GM19463 (cell line): ENCODE measurements around the gene SLC4A1AP.

ENCODE experiments used
- ATAC-seq: cut with Tn5 transposase; IDR thresholded peaks from one replicate; pipeline ENCODE4 v1.9.1; 2021; ENCODE audit warnings: mild to moderate bottlenecking, moderate library complexity; ENCODE audit not compliant: unreplicated experiment

Gene SLC4A1AP

DNA sequence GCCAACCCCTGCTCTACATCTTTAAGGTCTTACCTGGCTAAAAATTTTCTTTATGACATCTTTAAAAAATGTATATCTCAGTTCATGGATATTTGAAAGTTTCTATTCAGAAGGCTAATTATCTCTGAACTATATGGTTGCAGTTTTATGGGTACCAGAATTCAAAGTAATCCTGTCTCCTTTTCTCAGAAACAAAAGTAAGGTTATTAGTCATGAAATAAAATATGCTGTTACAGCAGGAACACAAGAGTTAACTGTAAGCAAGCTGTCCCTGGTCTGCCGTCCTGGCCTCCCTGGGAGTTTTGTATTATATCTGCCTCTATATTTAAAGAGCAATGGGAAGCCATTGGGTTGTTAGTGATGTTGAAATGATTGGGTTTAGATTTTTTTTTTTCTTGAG, 34.0 kb downstream of the SLC4A1AP start:
- no peak for ATAC-seq

DNA sequence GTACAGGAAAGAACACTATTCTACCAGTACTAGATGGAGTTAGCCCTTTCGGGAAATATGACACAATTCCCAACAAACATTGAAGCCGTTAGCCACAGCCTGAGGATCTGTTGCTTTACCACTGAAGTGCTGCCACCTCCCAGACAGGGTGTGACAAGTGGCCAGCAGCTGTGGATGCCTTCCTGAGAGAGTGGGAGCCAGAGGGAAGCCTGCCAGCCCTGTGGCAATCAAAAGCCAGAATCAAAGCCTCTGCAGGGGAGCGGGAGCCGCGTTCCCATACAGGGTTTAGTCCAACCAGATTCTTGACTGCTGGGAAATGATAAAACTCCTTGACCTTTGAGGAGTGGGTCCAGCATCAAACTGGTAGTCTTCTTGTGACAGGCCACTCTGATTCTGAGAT, 38.0 kb downstream of the SLC4A1AP start:
- ATAC-seq, result no peak

GRCh38 chr2:27702302-27702701, 38.6 kb downstream of the SLC4A1AP start:
- no peak for ATAC-seq

DNA sequence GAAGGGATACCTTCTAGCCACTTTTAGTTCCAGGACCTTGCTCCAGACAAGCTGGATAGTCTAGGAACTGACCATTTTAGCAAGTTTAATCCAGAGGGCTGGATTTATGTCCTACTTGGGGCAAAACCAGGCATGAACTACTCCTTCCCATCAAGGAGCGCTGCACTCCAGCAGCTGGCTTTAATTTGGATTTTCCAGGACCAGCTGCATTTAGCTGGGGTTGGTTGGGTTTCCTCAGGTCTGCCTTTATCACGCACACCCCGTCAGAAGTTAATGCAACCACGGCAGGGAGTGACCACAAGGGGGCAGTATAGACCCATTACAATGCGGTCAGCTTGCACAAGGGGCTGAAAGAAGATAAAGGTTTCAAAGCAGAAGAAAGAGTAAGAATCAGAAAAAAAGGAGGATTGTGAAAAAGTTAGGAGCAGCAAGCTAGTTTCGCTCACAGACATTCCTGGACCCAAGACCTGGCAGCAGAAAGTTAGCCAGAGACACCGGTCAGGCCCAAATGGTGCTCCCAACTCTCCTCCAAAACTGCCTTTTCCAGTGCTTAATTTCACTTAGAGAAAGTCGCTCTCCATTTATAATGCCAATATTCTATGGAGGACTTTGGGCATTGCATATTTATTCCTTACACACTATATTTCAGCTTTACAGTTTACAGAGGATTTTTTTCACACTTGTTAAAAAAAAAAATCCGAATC, 40.1 kb downstream of the SLC4A1AP start:
- ATAC-seq, result no peak

DNA sequence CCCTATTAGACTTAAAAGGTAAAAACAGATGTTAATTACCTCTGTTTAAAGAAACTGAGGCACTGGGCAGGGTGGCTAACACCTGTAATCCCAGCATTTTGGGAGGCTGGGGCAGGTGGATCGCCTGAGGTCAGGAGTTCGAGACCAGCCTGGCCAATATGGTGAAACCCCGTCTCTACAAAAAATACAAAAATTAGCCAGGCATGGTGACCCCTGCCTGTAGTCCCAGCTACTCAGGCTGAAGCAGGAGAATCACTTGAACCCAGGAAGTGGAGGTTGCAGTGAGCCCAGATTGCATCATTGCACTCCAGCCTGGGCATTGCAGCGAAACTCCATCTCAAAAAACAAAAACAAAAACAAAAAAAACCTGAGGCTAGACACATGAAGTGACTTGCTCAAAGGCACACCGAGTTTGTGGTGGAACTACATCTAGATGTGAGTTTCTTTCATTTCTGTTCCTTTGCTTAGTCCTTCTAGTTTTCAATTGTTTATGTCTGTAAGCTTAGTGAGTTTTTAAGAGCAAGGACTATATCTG, 40.7 kb downstream of the SLC4A1AP start:
- ATAC-seq, result no peak

DNA sequence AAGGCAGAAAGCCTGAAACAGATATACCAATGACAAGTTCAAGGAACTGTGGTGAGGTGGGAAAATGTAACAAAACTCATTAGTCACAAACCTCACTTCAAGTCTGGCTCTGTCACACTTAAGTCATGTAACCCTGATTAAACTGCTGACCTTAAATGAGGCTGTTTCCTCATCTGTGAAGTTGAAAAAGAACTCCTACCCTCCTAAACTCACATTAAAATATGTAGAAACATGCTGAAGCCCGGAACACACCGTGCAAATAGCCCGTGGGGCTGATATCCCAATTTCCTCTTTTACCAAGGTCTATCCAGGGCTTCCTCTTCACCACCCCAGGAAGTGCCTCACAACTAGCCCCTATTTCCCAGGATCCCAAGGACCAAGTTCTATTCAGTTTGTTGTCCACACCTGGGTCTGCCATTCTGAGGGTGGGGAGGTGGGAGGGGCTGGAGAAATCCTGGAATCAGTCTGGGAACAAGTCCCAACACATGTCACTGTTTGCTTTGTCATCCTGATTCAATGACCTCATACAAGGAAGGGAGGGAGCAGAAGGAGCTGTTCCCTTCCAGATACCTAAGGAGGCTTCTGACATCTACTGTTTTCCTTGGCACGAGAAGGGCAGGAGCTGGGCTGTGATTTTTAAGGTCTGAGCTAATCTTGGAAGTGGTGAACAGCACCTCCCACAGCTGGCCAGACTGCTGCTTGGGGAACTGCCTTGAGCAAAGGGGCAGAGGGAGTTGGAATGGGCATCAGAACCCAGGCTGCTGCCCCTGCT, 42.3 kb downstream of the SLC4A1AP start:
- no peak for ATAC-seq

GRCh38 chr2:27707462-27708256, 44.0 kb downstream of the SLC4A1AP start:
- no peak for ATAC-seq

- ATAC-seq, result no peak
Observed at GRCh38 chr2:27708257-27708654, 44.6 kb downstream of the SLC4A1AP start.

GRCh38 chr2:27708666-27709065, 45.0 kb downstream of the SLC4A1AP start:
- ATAC-seq, result no peak

- no peak for ATAC-seq
Observed at GRCh38 chr2:27709326-27709725, 45.6 kb downstream of the SLC4A1AP start.

DNA sequence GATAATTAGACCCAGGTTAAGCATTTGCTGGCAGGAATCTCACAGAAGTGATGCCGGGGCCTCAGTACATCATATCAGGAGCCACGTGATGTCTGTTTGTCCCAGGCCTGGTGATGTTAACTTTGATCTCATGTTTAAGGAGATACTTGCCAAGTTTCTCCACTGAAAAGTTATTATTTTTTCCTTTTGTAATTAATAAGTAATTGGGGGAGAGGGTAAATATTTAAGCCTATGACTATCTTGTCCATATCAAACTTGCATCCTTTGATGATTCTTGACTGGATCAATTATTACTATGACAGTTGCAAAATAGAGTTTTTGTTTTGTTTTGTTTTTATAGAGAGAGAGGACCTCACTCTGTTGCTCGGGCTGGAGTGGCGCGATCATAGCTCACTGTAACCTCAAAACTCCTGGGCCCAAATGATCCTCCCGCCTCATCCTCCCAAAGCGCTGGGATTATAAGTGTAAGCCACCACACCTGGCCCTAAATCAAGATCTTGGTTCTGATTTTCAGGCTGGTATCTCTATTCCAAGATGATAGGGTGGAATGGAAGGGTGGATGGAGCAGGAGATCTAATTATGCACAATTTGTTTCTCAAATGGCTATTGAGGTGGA, 46.4 kb downstream of the SLC4A1AP start:
- ATAC-seq, result no peak

DNA sequence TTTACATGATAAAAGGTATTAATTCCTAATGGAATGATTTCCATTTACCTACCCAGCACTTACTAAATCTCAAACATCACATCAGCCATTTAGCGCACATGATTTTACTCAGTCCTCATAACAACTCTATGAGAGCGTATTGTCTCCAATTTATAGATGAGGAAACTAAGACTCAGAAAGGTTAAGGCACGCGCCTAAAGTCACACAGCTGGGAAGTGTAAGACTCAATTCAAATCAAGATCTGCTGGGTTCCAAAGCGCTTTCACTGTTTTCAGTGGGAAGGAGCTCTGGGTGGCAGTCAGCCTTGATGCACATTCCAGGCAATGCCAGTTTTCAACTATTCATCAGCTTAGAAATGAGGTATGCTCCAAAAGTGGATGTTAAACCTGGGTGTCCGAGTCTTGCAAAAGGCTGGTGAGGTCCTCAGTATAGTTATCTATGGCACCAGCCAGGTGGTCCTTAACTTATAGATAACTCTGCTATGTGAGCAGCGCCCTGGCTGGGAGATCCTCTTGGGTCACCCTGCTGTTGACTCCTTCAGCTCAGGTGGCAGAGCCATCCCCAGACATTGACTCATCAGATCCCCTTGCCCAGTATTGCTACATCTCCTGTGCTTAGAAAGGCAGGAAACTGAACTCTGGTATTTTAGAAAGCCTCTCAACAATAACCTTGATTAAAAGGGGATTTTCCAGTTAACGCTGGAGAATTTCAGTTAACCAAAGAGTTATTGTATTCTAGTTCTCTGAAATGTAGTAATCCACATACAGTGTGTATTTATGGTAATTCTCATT, 47.1 kb downstream of the SLC4A1AP start:
- ATAC-seq, result no peak

DNA sequence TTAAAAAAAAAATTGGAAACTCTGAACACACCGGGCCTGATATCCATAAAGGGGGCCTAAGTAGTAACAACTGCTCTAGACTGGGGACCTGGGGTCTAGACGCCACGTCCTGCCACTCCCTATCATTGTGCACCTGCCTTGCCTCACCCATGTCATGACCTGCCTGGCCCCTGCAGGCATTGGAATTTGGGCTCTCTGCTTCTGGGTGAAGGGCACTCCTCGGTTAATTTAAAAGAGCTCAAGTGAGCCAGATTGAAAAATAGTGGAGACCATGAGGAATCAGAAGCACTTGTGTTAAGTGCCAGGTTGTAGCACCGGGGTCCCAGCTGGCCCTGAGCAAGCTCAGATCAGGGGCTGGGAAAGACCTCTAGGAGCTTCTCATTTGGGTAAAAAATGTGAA, 48.1 kb downstream of the SLC4A1AP start:
- ATAC-seq, result no peak

- ATAC-seq, result no peak
Observed at GRCh38 chr2:27712522-27712921, 48.8 kb downstream of the SLC4A1AP start.

- no peak for ATAC-seq
Observed at GRCh38 chr2:27713201-27713600, 49.5 kb downstream of the SLC4A1AP start.

GRCh38 chr2:27714053-27714452, 50.4 kb downstream of the SLC4A1AP start:
- ATAC-seq, result no peak

DNA sequence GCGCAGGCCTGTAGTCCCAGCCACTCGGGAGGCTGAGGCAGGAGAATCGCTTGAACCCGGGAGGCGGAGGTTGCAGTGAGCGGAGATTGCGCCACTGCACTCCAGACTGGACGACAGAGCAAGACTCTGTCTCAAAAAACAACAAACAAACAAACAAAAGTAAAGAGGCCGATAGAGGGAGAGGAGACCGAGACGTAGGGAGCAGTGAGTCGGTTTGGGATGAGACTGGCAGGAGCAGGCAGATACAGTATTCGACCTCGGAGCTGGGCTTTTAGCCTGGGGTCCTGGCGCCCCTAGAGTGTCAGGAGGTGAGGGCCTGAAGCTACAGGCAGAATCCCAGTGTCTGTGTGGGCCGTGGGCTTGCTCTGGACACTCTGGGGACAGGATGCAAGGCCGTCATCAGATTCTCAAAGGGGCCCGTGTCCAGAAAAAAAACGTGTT, 51.2 kb downstream of the SLC4A1AP start:
- ATAC-seq, result no peak

GRCh38 chr2:27715318-27716210, 51.9 kb downstream of the SLC4A1AP start:
- no peak for ATAC-seq
